ENCODE measurements around the gene STX1A. TPM values are rescaled to one million over a fixed set of nuclear protein-coding genes. Genes with fewer than 3 reads are reported as not detected.

STX1A gene
- polyA plus RNA-seq, 2 of the 4 experiments (the other 2 are of a cell fraction) = 49.2 to 81.7 TPM

DNA sequence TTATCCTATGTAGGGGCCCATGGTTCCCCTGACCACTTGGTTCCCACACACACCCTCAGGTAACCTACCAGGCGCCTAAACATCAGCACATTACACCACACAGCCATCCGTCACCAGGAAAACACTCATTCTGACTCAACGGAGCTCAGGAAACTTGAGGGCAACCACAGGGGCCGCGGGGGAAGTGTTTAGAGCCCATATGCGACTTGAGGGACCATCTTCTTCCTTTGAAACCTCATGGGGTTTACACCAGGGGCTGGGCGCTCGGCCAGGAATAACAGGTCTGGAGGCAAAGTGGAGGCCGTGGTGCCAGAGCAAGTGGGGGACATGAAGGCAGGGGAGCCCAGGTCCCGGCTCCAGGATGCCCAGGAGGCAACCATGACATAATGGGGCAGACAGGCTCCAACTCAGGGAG is 1.5 kb downstream of the STX1A start:
- FAIRE-seq = no peak
- WGBS (ENCODE audit: missing lambda C conversion rate) = under 1% methylated on average over 8 of the region's 10 CpGs
- Histone ChIP-seq H3K9me3 (no peaks in the 10 kb centered on the region), H3K4me1 (peaks cover 77% of the 10 kb centered on the region), H3K4me3 (peak overlapping the region; percentile 100), H3K27ac (peak overlapping the region; percentile 99 to 100), H3K4me2 (peak overlapping the region; percentile 100)
- 0 out of 2 replicates have a peak, but pooled peaks have one; percentile 12 for TF ChIP-seq MYC (IDR thresholded peaks at IDR 0.05; ENCODE audit: borderline replicate concordance, low read length)
- no peak for TF ChIP-seq SREBF2 (IDR thresholded peaks at IDR 0.05)
- no peak for TF ChIP-seq NR3C1 (IDR thresholded peaks at IDR 0.05)
- no peak for TF ChIP-seq KDM5A (IDR thresholded peaks at IDR 0.05)
- TF ChIP-seq, protein P1, sequence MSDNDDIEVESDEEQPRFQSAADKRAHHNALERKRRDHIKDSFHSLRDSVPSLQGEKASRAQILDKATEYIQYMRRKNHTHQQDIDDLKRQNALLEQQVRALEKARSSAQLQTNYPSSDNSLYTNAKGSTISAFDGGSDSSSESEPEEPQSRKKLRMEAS (IDR thresholded peaks at IDR 0.05) = peak; percentile 40; the same call in 1 of the 2 replicates
- no peak for TF ChIP-seq FOSL2 (IDR thresholded peaks at IDR 0.05)
- TF ChIP-seq FOSL2 (CRISPR knock-in tag; IDR thresholded peaks at IDR 0.05) = peak; percentile 57; the same call in 1 of the 2 replicates
- no peak for TF ChIP-seq RFX5 (IDR thresholded peaks at IDR 0.05)
- peak in 1 of 2 experiments; percentile 12; a peak in 3 of 6 replicates for ATAC-seq
- ChIA-PET CTCF (interaction anchor here (1.3 to 8.4 kb wide), 7 partner anchors 7 to 137 kb away, joined by 5 to 105 read pairs (median 32); no protein-coding TSS in a partner anchor), POLR2A (interaction anchor here (0.6 to 4.9 kb wide), 3 partner anchors 12 to 37 kb away, joined by 3 to 135 read pairs (median 3); no protein-coding TSS in a partner anchor)
- DNase-seq (ENCODE audit: low read depth in 1 of 2, low spot score in 1 of 2) = no peak

DNA sequence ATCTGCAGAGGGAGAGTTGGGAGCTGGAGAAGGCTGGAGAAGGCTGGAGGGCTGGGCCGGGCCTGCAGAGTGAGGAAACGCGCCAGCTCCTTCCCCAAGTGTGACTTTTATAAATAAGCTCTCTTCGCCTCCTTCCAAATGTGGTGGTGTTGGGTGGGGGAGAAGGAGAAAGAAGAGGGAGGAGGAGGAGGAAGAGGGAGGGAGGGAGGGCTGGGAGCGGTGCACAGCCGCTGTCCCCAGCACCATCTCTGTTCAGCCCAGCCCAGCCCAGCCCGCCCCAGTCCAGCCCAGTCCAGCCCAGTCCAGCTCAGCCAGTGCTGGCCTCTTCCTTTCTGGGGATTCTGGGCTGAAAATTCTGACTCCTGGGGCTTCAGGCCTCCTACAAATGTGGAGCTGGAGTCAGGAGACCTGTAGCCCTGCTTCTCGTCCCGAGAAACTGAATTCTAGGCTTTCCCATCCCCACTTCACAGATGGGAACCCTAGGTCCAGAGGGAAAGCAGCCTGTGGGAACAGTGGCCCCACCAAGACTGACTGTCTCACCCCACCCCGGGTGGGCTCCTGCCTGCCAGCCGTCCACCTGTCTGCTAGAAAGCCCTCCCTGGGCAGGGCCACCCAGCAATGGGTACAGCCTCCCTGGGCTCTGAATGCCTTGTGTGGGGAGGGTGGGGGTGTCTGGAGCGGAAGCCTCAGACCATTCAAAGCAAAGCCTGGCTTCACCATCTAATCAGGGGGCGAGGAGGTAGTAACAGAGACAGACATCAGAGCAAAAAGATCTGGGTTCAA is 2.3 kb downstream of the STX1A start:
- Histone ChIP-seq H3K9me3 (no peaks in the 10 kb centered on the region), H3K4me3 (peak overlapping the region; percentile 100), H3K27ac (peak overlapping the region; percentile 99 to 100), H3K4me1 (peaks cover 78% of the 10 kb centered on the region), H3K4me2 (peak overlapping the region; percentile 100)
- ATAC-seq (peak in 1 of 2 experiments; percentile 3; a peak in 1 of 6 replicates), DNase-seq (ENCODE audit: low read depth in 1 of 2, low spot score in 1 of 2) (no peak), FAIRE-seq (no peak)
- WGBS (ENCODE audit: missing lambda C conversion rate) = 24% methylated on average over 12 of the region's 13 CpGs
- ChIA-PET POLR2A (interaction anchor here (0.5 to 4.9 kb wide), 4 partner anchors 11 to 164 kb away, joined by 3 to 135 read pairs (median 4); no protein-coding TSS in a partner anchor), CTCF (interaction anchor here (1.3 to 8.4 kb wide), 7 partner anchors 8 to 137 kb away, joined by 5 to 105 read pairs (median 32); no protein-coding TSS in a partner anchor)
- 0 out of 2 replicates have a peak, but pooled peaks have one; percentile 30 for TF ChIP-seq KDM1A (IDR thresholded peaks at IDR 0.05; ENCODE audit: low read depth)
- TF ChIP-seq, protein P2, sequence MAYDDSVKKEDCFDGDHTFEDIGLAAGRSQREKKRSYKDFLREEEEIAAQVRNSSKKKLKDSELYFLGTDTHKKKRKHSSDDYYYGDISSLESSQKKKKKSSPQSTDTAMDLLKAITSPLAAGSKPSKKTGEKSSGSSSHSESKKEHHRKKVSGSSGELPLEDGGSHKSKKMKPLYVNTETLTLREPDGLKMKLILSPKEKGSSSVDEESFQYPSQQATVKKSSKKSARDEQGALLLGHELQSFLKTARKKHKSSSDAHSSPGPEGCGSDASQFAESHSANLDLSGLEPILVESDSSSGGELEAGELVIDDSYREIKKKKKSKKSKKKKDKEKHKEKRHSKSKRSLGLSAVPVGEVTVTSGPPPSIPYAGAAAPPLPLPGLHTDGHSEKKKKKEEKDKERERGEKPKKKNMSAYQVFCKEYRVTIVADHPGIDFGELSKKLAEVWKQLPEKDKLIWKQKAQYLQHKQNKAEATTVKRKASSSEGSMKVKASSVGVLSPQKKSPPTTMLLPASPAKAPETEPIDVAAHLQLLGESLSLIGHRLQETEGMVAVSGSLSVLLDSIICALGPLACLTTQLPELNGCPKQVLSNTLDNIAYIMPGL (CRISPR knock-in tag; IDR thresholded peaks at IDR 0.05; ENCODE audit: borderline replicate concordance) = no peak

DNA sequence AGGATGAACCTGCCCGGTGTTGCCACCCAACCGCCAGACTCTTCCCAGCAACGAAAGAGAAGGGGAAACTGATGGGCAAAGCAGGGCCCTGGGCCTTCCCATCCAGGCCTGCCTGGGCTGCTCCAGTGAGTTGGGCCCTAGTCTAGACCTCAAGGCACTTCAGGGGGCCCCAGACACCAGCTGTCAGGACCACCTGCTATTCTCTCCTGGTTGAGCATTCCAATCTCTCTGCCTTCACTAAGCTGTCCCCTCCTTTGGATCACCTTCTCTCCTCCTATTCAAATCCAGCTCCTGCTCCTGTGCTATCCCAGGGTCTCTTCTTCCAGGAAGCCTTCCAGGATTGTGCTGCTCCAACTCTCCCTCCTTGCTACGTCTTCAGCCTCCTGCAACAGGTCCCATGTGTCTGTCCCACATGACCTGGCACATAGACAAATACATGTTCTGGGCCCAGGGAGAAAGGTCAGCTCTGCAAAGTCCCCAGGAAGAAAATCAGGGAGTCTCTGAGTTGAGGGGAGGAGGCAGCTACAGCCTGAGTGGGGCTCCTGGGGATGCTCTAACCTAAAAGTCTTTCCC is 3.1 kb downstream of the STX1A start:
- POLR2A ChIA-PET = interaction anchor here (0.5 to 4.9 kb wide), 4 partner anchors 10 to 163 kb away, joined by 3 to 135 read pairs (median 4); partner anchors contain the start of gene MLXIPL
- WGBS (ENCODE audit: missing lambda C conversion rate) = 17% methylated on average over 4 of the region's 4 CpGs
- FAIRE-seq (no peak), DNase-seq (ENCODE audit: low read depth in 1 of 2, low spot score in 1 of 2) (peak in 1 of 2 experiments; percentile 53), ATAC-seq (no peak; a peak in 1 of 6 replicates)
- TF ChIP-seq ZSCAN20 (CRISPR knock-in tag; IDR thresholded peaks at IDR 0.05) (no peak), SMC3 (IDR thresholded peaks at IDR 0.05) (no peak), ZFP36 (IDR thresholded peaks at IDR 0.05; ENCODE audit: borderline replicate concordance, partially characterized antibody) (peak; percentile 99), NR3C1 (IDR thresholded peaks at IDR 0.05) (no peak), FOSB (CRISPR knock-in tag; IDR thresholded peaks at IDR 0.05) (no peak), CEBPB (IDR thresholded peaks at IDR 0.05) (no peak), KDM1A (IDR thresholded peaks at IDR 0.05; ENCODE audit: low read depth) (0 out of 2 replicates have a peak, but pooled peaks have one; percentile 15), HOXB13 (CRISPR knock-in tag; IDR thresholded peaks at IDR 0.05; ENCODE audit: low read depth) (0 out of 2 replicates have a peak, but pooled peaks have one; percentile 26), HOXA7 (CRISPR knock-in tag; IDR thresholded peaks at IDR 0.05) (0 out of 2 replicates have a peak, but pooled peaks have one; percentile 12), ZNF302 (CRISPR knock-in tag; IDR thresholded peaks at IDR 0.05) (no peak), JUN (IDR thresholded peaks at IDR 0.05) (no peak), TFCP2L1 (CRISPR knock-in tag; IDR thresholded peaks at IDR 0.05) (no peak), GATA3 (IDR thresholded peaks at IDR 0.05; ENCODE audit: borderline replicate concordance) (no peak), POLR2A (IDR thresholded peaks at IDR 0.05; ENCODE audit: low read length) (no peak), POLR2AphosphoS2 (conservative IDR thresholded peaks at IDR 0.05; ENCODE audit: low read length) (no peak)
- TF ChIP-seq, protein P3, sequence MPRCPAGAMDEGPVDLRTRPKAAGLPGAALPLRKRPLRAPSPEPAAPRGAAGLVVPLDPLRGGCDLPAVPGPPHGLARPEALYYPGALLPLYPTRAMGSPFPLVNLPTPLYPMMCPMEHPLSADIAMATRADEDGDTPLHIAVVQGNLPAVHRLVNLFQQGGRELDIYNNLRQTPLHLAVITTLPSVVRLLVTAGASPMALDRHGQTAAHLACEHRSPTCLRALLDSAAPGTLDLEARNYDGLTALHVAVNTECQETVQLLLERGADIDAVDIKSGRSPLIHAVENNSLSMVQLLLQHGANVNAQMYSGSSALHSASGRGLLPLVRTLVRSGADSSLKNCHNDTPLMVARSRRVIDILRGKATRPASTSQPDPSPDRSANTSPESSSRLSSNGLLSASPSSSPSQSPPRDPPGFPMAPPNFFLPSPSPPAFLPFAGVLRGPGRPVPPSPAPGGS (IDR thresholded peaks at IDR 0.05) = no peak
- TF ChIP-seq, protein P4, sequence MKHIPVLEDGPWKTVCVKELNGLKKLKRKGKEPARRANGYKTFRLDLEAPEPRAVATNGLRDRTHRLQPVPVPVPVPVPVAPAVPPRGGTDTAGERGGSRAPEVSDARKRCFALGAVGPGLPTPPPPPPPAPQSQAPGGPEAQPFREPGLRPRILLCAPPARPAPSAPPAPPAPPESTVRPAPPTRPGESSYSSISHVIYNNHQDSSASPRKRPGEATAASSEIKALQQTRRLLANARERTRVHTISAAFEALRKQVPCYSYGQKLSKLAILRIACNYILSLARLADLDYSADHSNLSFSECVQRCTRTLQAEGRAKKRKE (CRISPR knock-in tag; IDR thresholded peaks at IDR 0.05; ENCODE audit: low read depth) = no peak
- TF ChIP-seq, protein P5, sequence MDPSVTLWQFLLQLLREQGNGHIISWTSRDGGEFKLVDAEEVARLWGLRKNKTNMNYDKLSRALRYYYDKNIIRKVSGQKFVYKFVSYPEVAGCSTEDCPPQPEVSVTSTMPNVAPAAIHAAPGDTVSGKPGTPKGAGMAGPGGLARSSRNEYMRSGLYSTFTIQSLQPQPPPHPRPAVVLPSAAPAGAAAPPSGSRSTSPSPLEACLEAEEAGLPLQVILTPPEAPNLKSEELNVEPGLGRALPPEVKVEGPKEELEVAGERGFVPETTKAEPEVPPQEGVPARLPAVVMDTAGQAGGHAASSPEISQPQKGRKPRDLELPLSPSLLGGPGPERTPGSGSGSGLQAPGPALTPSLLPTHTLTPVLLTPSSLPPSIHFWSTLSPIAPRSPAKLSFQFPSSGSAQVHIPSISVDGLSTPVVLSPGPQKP (IDR thresholded peaks at IDR 0.05; ENCODE audit: low read depth, low read length) = no peak
- peak overlapping the region; percentile 100 for H3K4me2 ChIP-seq
- H3K27ac ChIP-seq = peak overlapping the region; percentile 99 to 100
- CTCF ChIA-PET = interaction anchor here (3.0 to 8.4 kb wide), 6 partner anchors 9 to 109 kb away, joined by 14 to 105 read pairs (median 33); no protein-coding TSS in a partner anchor
- peak overlapping the region; percentile 100 for H3K4me3 ChIP-seq
- H3K9me3 ChIP-seq = no peaks in the 10 kb centered on the region
- peaks cover 78% of the 10 kb centered on the region for H3K4me1 ChIP-seq

All from A549 (cell line).